ENCODE results near the gene DPF3. TPM values are rescaled to one million over a fixed set of nuclear protein-coding genes. Genes with fewer than 3 reads are reported as not detected.

The DPF3 gene
- total and polyA plus RNA-seq, 2 donors (not counting 1 experiment from before 2014, with no cell fraction given), result 3.4 to 10.2 TPM

DNA sequence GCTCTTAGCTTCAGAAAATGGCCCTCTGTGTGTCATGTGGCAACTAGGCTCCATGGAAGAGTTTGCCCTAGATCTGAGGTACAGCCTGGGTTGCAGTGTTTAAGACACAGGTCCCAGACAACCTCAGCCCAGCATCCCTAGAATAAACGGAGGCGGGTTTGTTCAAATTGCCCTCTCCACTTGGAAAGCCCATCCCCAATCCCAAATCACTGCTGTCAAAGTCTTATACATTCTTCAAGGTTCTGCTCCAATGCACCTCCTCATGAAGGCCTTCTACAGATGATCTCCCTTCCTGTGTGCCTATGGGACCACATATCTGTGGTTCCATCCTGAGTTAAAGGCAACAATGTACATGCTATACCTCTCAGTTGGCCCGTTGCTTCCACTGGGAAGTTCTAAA lies 289.8 kb downstream of the DPF3 start:
- H2AFZ ChIP-seq (ENCODE audit: insufficient read depth, low read depth, low read length, poor library complexity, severe bottlenecking), result no peak overlapping the region
- 89% methylated on average over 3 of the region's 3 CpGs for WGBS (ENCODE audit: insufficient coverage)
- intact Hi-C loops (cut with micrococcal nuclease), result no loop called here
- Mint-ChIP-seq H3K4me3 (no peak overlapping the region), H3K27me3 (peaks cover 10% of the 10 kb centered on the region), H3K27ac (no peak overlapping the region), H3K9me3 (ENCODE audit: insufficient read depth) (no peaks in the 10 kb centered on the region), H3K4me1 (peaks cover 13% of the 10 kb centered on the region)
- POLR2A ChIA-PET, result no interaction called here
- peaks cover 6 to 14% of the 10 kb centered on the region in 2 donors for H3K4me1 ChIP-seq (ENCODE audit: control insufficient read depth in 2 of 2, insufficient read depth in 2 of 2, low read length in 2 of 2)
- no peak for DNase-seq
- no peaks in the 10 kb centered on the region for H3K79me2 ChIP-seq (ENCODE audit: control insufficient read depth, insufficient read depth, low read length)
- no peak for TF ChIP-seq EZH2 (IDR thresholded peaks at IDR 0.05; ENCODE audit: borderline replicate concordance, insufficient read depth, low read depth, low read length, poor library complexity, severe bottlenecking)
- TF ChIP-seq, protein P1, sequence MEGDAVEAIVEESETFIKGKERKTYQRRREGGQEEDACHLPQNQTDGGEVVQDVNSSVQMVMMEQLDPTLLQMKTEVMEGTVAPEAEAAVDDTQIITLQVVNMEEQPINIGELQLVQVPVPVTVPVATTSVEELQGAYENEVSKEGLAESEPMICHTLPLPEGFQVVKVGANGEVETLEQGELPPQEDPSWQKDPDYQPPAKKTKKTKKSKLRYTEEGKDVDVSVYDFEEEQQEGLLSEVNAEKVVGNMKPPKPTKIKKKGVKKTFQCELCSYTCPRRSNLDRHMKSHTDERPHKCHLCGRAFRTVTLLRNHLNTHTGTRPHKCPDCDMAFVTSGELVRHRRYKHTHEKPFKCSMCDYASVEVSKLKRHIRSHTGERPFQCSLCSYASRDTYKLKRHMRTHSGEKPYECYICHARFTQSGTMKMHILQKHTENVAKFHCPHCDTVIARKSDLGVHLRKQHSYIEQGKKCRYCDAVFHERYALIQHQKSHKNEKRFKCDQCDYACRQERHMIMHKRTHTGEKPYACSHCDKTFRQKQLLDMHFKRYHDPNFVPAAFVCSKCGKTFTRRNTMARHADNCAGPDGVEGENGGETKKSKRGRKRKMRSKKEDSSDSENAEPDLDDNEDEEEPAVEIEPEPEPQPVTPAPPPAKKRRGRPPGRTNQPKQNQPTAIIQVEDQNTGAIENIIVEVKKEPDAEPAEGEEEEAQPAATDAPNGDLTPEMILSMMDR (IDR thresholded peaks at IDR 0.05), result no peak
- H3K36me3 ChIP-seq (replicated peaks in 1 of 2; ENCODE audit: control extremely low read depth in 1 of 2, control insufficient read depth in 1 of 2, extremely low read depth in 1 of 2, insufficient read depth in 2 of 2, low read length in 1 of 2), result no peaks in the 10 kb centered on the region
- no peak overlapping the region for H3K27ac ChIP-seq (ENCODE audit: low read length in 2 of 2)
- no peaks in the 10 kb centered on the region for H4K20me1 ChIP-seq (ENCODE audit: control insufficient read depth, insufficient read depth, low read length, poor library complexity, severe bottlenecking)
- no peak overlapping the region for H3K9ac ChIP-seq (ENCODE audit: low read length)
- CTCF ChIA-PET, result no interaction called here
- H3K9me3 ChIP-seq (ENCODE audit: control extremely low read depth in 1 of 3, control insufficient read depth in 2 of 3, insufficient read depth in 1 of 3, low read length in 2 of 3), result peaks cover 0 to 11% (median 0%) of the 10 kb centered on the region in 3 donors
- no peak overlapping the region for H3K4me2 ChIP-seq (replicated peaks; ENCODE audit: low read depth, low read length, poor library complexity, severe bottlenecking)
- no peak for ATAC-seq (ENCODE audit: low read depth)
- no peak overlapping the region for H3K4me3 ChIP-seq (ENCODE audit: control extremely low read depth in 1 of 5, extremely low read depth in 1 of 5, insufficient read depth in 1 of 5, low read depth in 2 of 5, low read length in 4 of 5)
- peaks cover 0 to 11% (median 1%) of the 10 kb centered on the region in 4 experiments for H3K27me3 ChIP-seq (replicated peaks in 1 of 4; ENCODE audit: control extremely low read depth in 1 of 4, control insufficient read depth in 3 of 4, insufficient read depth in 4 of 4, low read length in 3 of 4)

DNA sequence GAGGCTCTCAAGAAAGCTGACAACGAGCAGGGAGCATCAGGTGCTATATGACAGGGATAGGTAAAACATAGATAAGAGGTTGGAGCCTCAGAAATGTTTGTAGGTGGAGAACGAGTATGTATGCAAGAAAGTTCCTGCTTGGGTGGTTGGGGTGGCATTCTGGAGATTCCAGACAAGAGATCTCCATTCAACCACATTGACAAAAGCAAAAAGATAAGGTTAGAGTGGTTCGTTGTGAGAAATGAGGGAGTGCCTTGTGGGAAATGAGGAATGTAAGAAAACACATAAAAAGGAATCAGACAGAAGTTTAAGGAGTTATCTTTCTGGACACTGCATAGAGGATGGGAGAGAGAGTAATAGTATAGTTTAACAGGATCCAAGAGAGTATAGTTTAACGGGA lies 290.3 kb downstream of the DPF3 start:
- ATAC-seq (ENCODE audit: low read depth), result no peak
- H3K27ac ChIP-seq (ENCODE audit: low read length in 2 of 2), result no peak overlapping the region
- ChIA-PET POLR2A (no interaction called here), CTCF (no interaction called here)
- H3K4me2 ChIP-seq (replicated peaks; ENCODE audit: low read depth, low read length, poor library complexity, severe bottlenecking), result no peak overlapping the region
- DNase-seq, result no peak
- Mint-ChIP-seq H3K9me3 (ENCODE audit: insufficient read depth) (no peaks in the 10 kb centered on the region), H3K27me3 (peaks cover 10% of the 10 kb centered on the region), H3K4me1 (peaks cover 17% of the 10 kb centered on the region), H3K4me3 (no peak overlapping the region), H3K27ac (no peak overlapping the region)
- no peak overlapping the region for H3K4me3 ChIP-seq (ENCODE audit: control extremely low read depth in 1 of 5, extremely low read depth in 1 of 5, insufficient read depth in 1 of 5, low read depth in 2 of 5, low read length in 4 of 5)
- H3K27me3 ChIP-seq (replicated peaks in 1 of 4; ENCODE audit: control extremely low read depth in 1 of 4, control insufficient read depth in 3 of 4, insufficient read depth in 4 of 4, low read length in 3 of 4), result peaks cover 0 to 11% (median 0%) of the 10 kb centered on the region in 4 experiments
- intact Hi-C loops (cut with micrococcal nuclease), result no loop called here
- no peaks in the 10 kb centered on the region for H3K36me3 ChIP-seq (replicated peaks in 1 of 2; ENCODE audit: control extremely low read depth in 1 of 2, control insufficient read depth in 1 of 2, extremely low read depth in 1 of 2, insufficient read depth in 2 of 2, low read length in 1 of 2)
- no peaks in the 10 kb centered on the region for H3K79me2 ChIP-seq (ENCODE audit: control insufficient read depth, insufficient read depth, low read length)
- peaks cover 0 to 12% (median 0%) of the 10 kb centered on the region in 3 donors for H3K9me3 ChIP-seq (ENCODE audit: control extremely low read depth in 1 of 3, control insufficient read depth in 2 of 3, insufficient read depth in 1 of 3, low read length in 2 of 3)
- peaks cover 10 to 19% of the 10 kb centered on the region in 2 donors for H3K4me1 ChIP-seq (ENCODE audit: control insufficient read depth in 2 of 2, insufficient read depth in 2 of 2, low read length in 2 of 2)
- 89% methylated on average over 1 of the region's 4 CpGs for WGBS (ENCODE audit: insufficient coverage)
- TF ChIP-seq, protein P1 (IDR thresholded peaks at IDR 0.05), result no peak
- no peak for TF ChIP-seq EZH2 (IDR thresholded peaks at IDR 0.05; ENCODE audit: borderline replicate concordance, insufficient read depth, low read depth, low read length, poor library complexity, severe bottlenecking)
- no peaks in the 10 kb centered on the region for H4K20me1 ChIP-seq (ENCODE audit: control insufficient read depth, insufficient read depth, low read length, poor library complexity, severe bottlenecking)
- no peak overlapping the region for H2AFZ ChIP-seq (ENCODE audit: insufficient read depth, low read depth, low read length, poor library complexity, severe bottlenecking)
- H3K9ac ChIP-seq (ENCODE audit: low read length), result no peak overlapping the region

Measured in B cell (primary cell).